Kidney epithelial cell (primary cell): ENCODE results near the gene PPP3R1. TPM values are rescaled to one million over a fixed set of nuclear protein-coding genes. Genes with fewer than 3 reads are reported as not detected.
A peak's percentile ranks its signal among the peaks of the same experiment; 100 is the strongest.

Source experiments
- DNase-seq: peaks from one replicate; pipeline ENCODE4 v3.0.0-alpha.2; 2010; ENCODE audit warnings: low read depth
- H3K27me3 ChIP-seq: 2 replicates; pipeline ENCODE4 v1.6.0; 2011; ENCODE audit warnings: low read length; ENCODE audit not compliant: control insufficient read depth, insufficient read depth
- H3K36me3 ChIP-seq: 2 replicates; pipeline ENCODE4 v1.5.1; 2011; ENCODE audit warnings: low read length; ENCODE audit not compliant: control insufficient read depth, insufficient read depth
- H3K4me3 ChIP-seq: 2 replicates; pipeline ENCODE4 v1.5.1; 2011; ENCODE audit warnings: low read depth, mild to moderate bottlenecking, control low read depth, low read length
- CTCF ChIP-seq: IDR thresholded peaks from 2 replicates; pipeline ENCODE4 v1.5.1; 2011; ENCODE audit warnings: mild to moderate bottlenecking, moderate library complexity, low read length, control low read depth, inconsistent platforms; ENCODE audit not compliant: insufficient read depth, poor library complexity, severe bottlenecking
- total RNA-seq: library from RNA; depleted of rRNA; stranded (reverse); fragments of >200 nt; gene quantifications from 2 replicates; pipeline ENCODE4 v1.2.3, GENCODE V29; 2015

PPP3R1 gene
- total RNA-seq, 1 donor from 2014 or later = 32.8 TPM

GRCh38 chr2:68292108-68292710, 39.9 kb upstream of the PPP3R1 start:
- no peaks in the 10 kb centered on the region for H3K27me3 ChIP-seq
- TF ChIP-seq CTCF = peak; percentile 77
- no peaks in the 10 kb centered on the region for H3K36me3 ChIP-seq
- no peak overlapping the region for H3K4me3 ChIP-seq
- no peak for DNase-seq

GRCh38 chr2:68291314-68291713, 39.0 kb upstream of the PPP3R1 start:
- no peak for DNase-seq
- Histone ChIP-seq H3K27me3 (no peaks in the 10 kb centered on the region), H3K36me3 (no peaks in the 10 kb centered on the region), H3K4me3 (no peak overlapping the region)
- no peak for TF ChIP-seq CTCF

GRCh38 chr2:68290901-68291300, 38.6 kb upstream of the PPP3R1 start:
- no peak for TF ChIP-seq CTCF
- no peaks in the 10 kb centered on the region for H3K27me3 ChIP-seq

GRCh38 chr2:68287580-68288441, 35.5 kb upstream of the PPP3R1 start:
- no peaks in the 10 kb centered on the region for H3K27me3 ChIP-seq
- H3K4me3 ChIP-seq = no peak overlapping the region
- no peak for TF ChIP-seq CTCF
- no peaks in the 10 kb centered on the region for H3K36me3 ChIP-seq
- no peak for DNase-seq

More at GRCh38 chr2:68290901-68291300, 38.6 kb upstream of the PPP3R1 start:
- no peak for DNase-seq
- Histone ChIP-seq H3K36me3 (no peaks in the 10 kb centered on the region), H3K4me3 (no peak overlapping the region)

GRCh38 chr2:68284896-68285295, 32.6 kb upstream of the PPP3R1 start:
- no peaks in the 10 kb centered on the region for H3K36me3 ChIP-seq
- H3K27me3 ChIP-seq = no peaks in the 10 kb centered on the region
- no peak for TF ChIP-seq CTCF
- H3K4me3 ChIP-seq = no peak overlapping the region
- DNase-seq = no peak
